ENCODE results near the gene GLT8D2. TPM values are rescaled to one million over a fixed set of nuclear protein-coding genes. Genes with fewer than 3 reads are reported as not detected.

GLT8D2 gene
- total and polyA plus RNA-seq, 2 of the 13 experiments (the other 11 are each of a cell fraction or from before 2014, with no cell fraction given) = not detected

DNA sequence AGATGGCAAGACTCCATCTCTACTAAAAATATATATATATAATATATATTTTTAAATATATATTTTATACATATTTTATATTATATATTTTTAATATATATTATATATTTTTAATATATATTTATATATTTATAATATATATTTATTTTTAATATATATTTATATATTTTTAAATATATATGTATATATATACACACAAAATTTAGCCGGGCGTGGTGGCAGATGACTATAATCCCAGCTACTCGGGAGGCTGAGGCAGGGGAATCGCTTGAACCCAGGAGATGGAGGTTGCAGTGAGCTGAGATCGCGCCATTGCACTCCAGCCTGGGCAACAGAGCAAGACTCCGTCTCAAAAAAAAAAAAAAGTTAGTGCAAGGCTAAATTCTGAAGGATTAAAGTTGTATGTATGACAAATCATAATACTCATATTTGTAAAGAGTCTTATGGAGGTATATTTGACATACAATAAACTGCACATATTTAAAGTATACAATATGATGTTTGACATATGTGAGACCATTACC is 92.1 kb downstream of the GLT8D2 start:
- ChIA-PET CTCF (ENCODE audit: low intra/inter-chr PET ratio, low total read pairs) (no interaction called here), POLR2A (interaction anchor here (1.9 to 6.2 kb wide), 2 partner anchors 8 to 28 kb away, joined by 22 to 118 read pairs; partner anchors contain the start of genes HSP90B1 and TDG)
- Histone ChIP-seq H3K4me1 (ENCODE audit: insufficient read depth, low read length) (peaks cover 55% of the 10 kb centered on the region), H3K9me3 (ENCODE audit: low read length) (no peaks in the 10 kb centered on the region), H3K9ac (ENCODE audit: insufficient read depth, low read depth, low read length) (peak overlapping the region; percentile 83), H2AFZ (ENCODE audit: low read length) (no peak overlapping the region), H3K4me3 (replicated peaks in 1 of 3; ENCODE audit: insufficient read depth in 1 of 3, low read depth in 2 of 3, low read length in 3 of 3) (peak overlapping the region; percentile 86 to 90 (median 88); a peak in 5 of 6 replicates), H3K27ac (ENCODE audit: extremely low read length, insufficient read depth, low read length) (peak overlapping the region; percentile 92), H4K20me1 (ENCODE audit: insufficient read depth, low read length) (no peaks in the 10 kb centered on the region), H3K36me3 (replicated peaks in 1 of 2; ENCODE audit: control insufficient read depth in 1 of 2, insufficient read depth in 2 of 2, low read length in 2 of 2) (peaks cover 3 to 14% of the 10 kb centered on the region in 2 experiments), H3K79me2 (ENCODE audit: insufficient read depth, low read length) (peaks cover 23% of the 10 kb centered on the region), H3K4me2 (ENCODE audit: low read depth, low read length) (peak overlapping the region; percentile 95), H3K27me3 (ENCODE audit: control insufficient read depth in 1 of 2, insufficient read depth in 2 of 2, low read length in 2 of 2) (no peaks in the 10 kb centered on the region; a peak in 1 of 5 replicates)
- intact Hi-C loops (cut with micrococcal nuclease; ENCODE audit: unreplicated experiment) = loop anchor here (1.0 kb wide), 2 partner anchors 7 to 28 kb away; partner anchors contain the start of genes HSP90B1 and TDG
- ATAC-seq (no peak), FAIRE-seq (no peak), DNase-seq (ENCODE audit: low spot score) (no peak)
- no peak for TF ChIP-seq ZNF577 (CRISPR knock-in tag; IDR thresholded peaks at IDR 0.05; ENCODE audit: borderline replicate concordance, low read depth)
- TF ChIP-seq ARID5B (CRISPR knock-in tag; IDR thresholded peaks at IDR 0.05) = no peak
- TF ChIP-seq, protein P1, sequence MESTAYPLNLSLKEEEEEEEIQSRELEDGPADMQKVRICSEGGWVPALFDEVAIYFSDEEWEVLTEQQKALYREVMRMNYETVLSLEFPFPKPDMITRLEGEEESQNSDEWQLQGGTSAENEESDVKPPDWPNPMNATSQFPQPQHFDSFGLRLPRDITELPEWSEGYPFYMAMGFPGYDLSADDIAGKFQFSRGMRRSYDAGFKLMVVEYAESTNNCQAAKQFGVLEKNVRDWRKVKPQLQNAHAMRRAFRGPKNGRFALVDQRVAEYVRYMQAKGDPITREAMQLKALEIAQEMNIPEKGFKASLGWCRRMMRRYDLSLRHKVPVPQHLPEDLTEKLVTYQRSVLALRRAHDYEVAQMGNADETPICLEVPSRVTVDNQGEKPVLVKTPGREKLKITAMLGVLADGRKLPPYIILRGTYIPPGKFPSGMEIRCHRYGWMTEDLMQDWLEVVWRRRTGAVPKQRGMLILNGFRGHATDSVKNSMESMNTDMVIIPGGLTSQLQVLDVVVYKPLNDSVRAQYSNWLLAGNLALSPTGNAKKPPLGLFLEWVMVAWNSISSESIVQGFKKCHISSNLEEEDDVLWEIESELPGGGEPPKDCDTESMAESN (CRISPR knock-in tag; conservative IDR thresholded peaks at IDR 0.05) = no peak
- no peak for TF ChIP-seq MIER2 (CRISPR knock-in tag; IDR thresholded peaks at IDR 0.05)
- TF ChIP-seq TBX2 (CRISPR knock-in tag; IDR thresholded peaks at IDR 0.05; ENCODE audit: borderline replicate concordance) = no peak
- TF ChIP-seq NFYB (CRISPR knock-in tag; IDR thresholded peaks at IDR 0.05) = no peak
- TF ChIP-seq, protein P2, sequence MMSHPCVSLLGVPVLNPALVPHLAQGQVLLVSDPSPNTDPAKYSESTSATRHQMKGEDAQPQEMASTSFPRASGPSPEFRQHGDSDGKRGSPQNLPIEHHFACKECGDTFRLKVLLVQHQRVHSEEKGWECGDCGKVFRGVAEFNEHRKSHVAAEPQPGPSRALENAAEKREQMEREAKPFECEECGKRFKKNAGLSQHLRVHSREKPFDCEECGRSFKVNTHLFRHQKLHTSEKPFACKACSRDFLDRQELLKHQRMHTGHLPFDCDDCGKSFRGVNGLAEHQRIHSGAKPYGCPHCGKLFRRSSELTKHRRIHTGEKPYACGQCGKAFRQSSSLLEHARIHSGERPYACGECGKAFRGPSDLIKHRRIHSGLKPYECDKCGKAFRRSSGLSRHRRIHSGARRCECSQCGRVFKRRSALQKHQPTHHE (CRISPR knock-in tag; IDR thresholded peaks at IDR 0.05; ENCODE audit: borderline replicate concordance) = no peak
- no peak for TF ChIP-seq HNF4G (IDR thresholded peaks at IDR 0.05; ENCODE audit: borderline replicate concordance, low read depth, low read length)
- no peak for TF ChIP-seq HNF4G (CRISPR knock-in tag; IDR thresholded peaks at IDR 0.05; ENCODE audit: borderline replicate concordance, low read depth)
- no peak for TF ChIP-seq SRF (IDR thresholded peaks at IDR 0.05; ENCODE audit: low read depth, low read length)
- no TSS peak for BruUV-seq (replicated peaks)
- in situ Hi-C loops (cut with HindIII; ENCODE audit: extremely low pct_ligation_motif_present, low pct_unique_long_range_greater_than_20kb) = no loop called here
- 78% methylated on average over 7 of the region's 7 CpGs for WGBS (ENCODE audit: low lambda C conversion rate)
